ENCODE data around the gene PLA2G15.

PLA2G15 gene

GRCh38 chr16:68273459-68273858, 28.3 kb downstream of the PLA2G15 start:
- Histone ChIP-seq H4K20me1 (ENCODE audit: control insufficient read depth, insufficient read depth, low read depth, low read length) (0 out of 2 replicates have a peak, but pooled peaks cover 2% of the 10 kb centered on the region), H3F3A (ENCODE audit: control insufficient read depth, insufficient read depth) (peaks cover 6% of the 10 kb centered on the region; the same call in 1 of the 2 replicates), H3K27ac (ENCODE audit: low read depth, low read length) (0 out of 2 replicates have a peak overlapping the region, but pooled peaks have one; percentile 4), H3K9me2 (replicated peaks; ENCODE audit: control insufficient read depth, low read length) (no peaks in the 10 kb centered on the region), H3K4me2 (ENCODE audit: low read length) (peak overlapping the region; percentile 17; the same call in 1 of the 2 replicates), H3K9me3 (ENCODE audit: control insufficient read depth, insufficient read depth, low read length) (no peaks in the 10 kb centered on the region), H3K27me3 (ENCODE audit: control insufficient read depth, low read length) (no peaks in the 10 kb centered on the region), H3K36me3 (ENCODE audit: control insufficient read depth, low read length) (peaks cover 69% of the 10 kb centered on the region), H3K4me1 (ENCODE audit: control insufficient read depth, low read length) (peaks cover 52% of the 10 kb centered on the region), H3K79me2 (ENCODE audit: control insufficient read depth, low read length) (peaks cover 83% of the 10 kb centered on the region), H3K4me3 (ENCODE audit: low read length) (no peak overlapping the region)
- no peak for TF ChIP-seq EZH2phosphoT487 (IDR thresholded peaks at IDR 0.05; ENCODE audit: borderline replicate concordance, low read length)
- TF ChIP-seq CTCF (IDR thresholded peaks at IDR 0.05; ENCODE audit: low read depth, low read length, poor library complexity, severe bottlenecking): no peak

- Histone ChIP-seq H3K27me3 (ENCODE audit: control insufficient read depth, low read length) (no peaks in the 10 kb centered on the region), H3K27ac (ENCODE audit: low read depth, low read length) (no peak overlapping the region), H3K9me2 (replicated peaks; ENCODE audit: control insufficient read depth, low read length) (no peaks in the 10 kb centered on the region), H3K4me1 (ENCODE audit: control insufficient read depth, low read length) (peaks cover 52% of the 10 kb centered on the region), H3K9me3 (ENCODE audit: control insufficient read depth, insufficient read depth, low read length) (no peaks in the 10 kb centered on the region), H3K4me2 (ENCODE audit: low read length) (no peak overlapping the region), H3K79me2 (ENCODE audit: control insufficient read depth, low read length) (peaks cover 79% of the 10 kb centered on the region), H3K4me3 (ENCODE audit: low read length) (no peak overlapping the region), H3F3A (ENCODE audit: control insufficient read depth, insufficient read depth) (peaks cover 6% of the 10 kb centered on the region; the same call in 1 of the 2 replicates), H3K36me3 (ENCODE audit: control insufficient read depth, low read length) (peaks cover 67% of the 10 kb centered on the region), H4K20me1 (ENCODE audit: control insufficient read depth, insufficient read depth, low read depth, low read length) (0 out of 2 replicates have a peak, but pooled peaks cover 2% of the 10 kb centered on the region)
- TF ChIP-seq CTCF (IDR thresholded peaks at IDR 0.05; ENCODE audit: low read depth, low read length, poor library complexity, severe bottlenecking): no peak
- TF ChIP-seq EZH2phosphoT487 (IDR thresholded peaks at IDR 0.05; ENCODE audit: borderline replicate concordance, low read length): no peak
Measured at GRCh38 chr16:68273896-68274295, 28.7 kb downstream of the PLA2G15 start.

- peaks cover 6% of the 10 kb centered on the region; the same call in 1 of the 2 replicates for H3F3A ChIP-seq (ENCODE audit: control insufficient read depth, insufficient read depth)
- H3K27me3 ChIP-seq (ENCODE audit: control insufficient read depth, low read length): no peaks in the 10 kb centered on the region
- TF ChIP-seq CTCF (IDR thresholded peaks at IDR 0.05; ENCODE audit: low read depth, low read length, poor library complexity, severe bottlenecking) (no peak), EZH2phosphoT487 (IDR thresholded peaks at IDR 0.05; ENCODE audit: borderline replicate concordance, low read length) (no peak)
- H3K79me2 ChIP-seq (ENCODE audit: control insufficient read depth, low read length): peaks cover 77% of the 10 kb centered on the region
- peaks cover 62% of the 10 kb centered on the region for H3K36me3 ChIP-seq (ENCODE audit: control insufficient read depth, low read length)
- 0 out of 2 replicates have a peak, but pooled peaks cover 2% of the 10 kb centered on the region for H4K20me1 ChIP-seq (ENCODE audit: control insufficient read depth, insufficient read depth, low read depth, low read length)
- H3K4me1 ChIP-seq (ENCODE audit: control insufficient read depth, low read length): peaks cover 52% of the 10 kb centered on the region
- H3K4me2 ChIP-seq (ENCODE audit: low read length): peak overlapping the region; percentile 46; the same call in 1 of the 2 replicates
- H3K9me3 ChIP-seq (ENCODE audit: control insufficient read depth, insufficient read depth, low read length): no peaks in the 10 kb centered on the region
- H3K9me2 ChIP-seq (replicated peaks; ENCODE audit: control insufficient read depth, low read length): no peaks in the 10 kb centered on the region
- H3K27ac ChIP-seq (ENCODE audit: low read depth, low read length): no peak overlapping the region
- no peak overlapping the region for H3K4me3 ChIP-seq (ENCODE audit: low read length)
Measured at GRCh38 chr16:68274441-68274840, 29.3 kb downstream of the PLA2G15 start.
